Measurements from ENCODE around the gene IL1RN.

GRCh38 chr2:113148606-113149552 is 21.5 kb downstream of the IL1RN start:
- TF ChIP-seq CTCF (IDR thresholded peaks at IDR 0.05) (no peak), POLR2AphosphoS5 (IDR thresholded peaks at IDR 0.05) (no peak), POLR2A (IDR thresholded peaks at IDR 0.05) (no peak)
